Peyer's patch (tissue), 4 donors: Measurements from ENCODE around the gene IFT43. TPM values are rescaled to one million over a fixed set of nuclear protein-coding genes. Genes with fewer than 3 reads are reported as not detected.

Experiments
- DNase-seq, 3 donors: peaks; one replicate each; pipeline ENCODE4 v3.0.0-alpha.2; 2017 to 2019
- H3K27ac ChIP-seq, 4 donors: fragments of 200-600 bp; sonication (generic); one replicate each; pipeline ENCODE4 v1.5.1; 2016 to 2019
- H3K27me3 ChIP-seq, 2 donors: fragments of 200-600 bp; sonication (generic); one replicate each; pipeline ENCODE4 v1.5.1; 2019
- H3K36me3 ChIP-seq, 3 donors: fragments of 200-600 bp; sonication (generic); one replicate each; pipeline ENCODE4 v1.5.1; 2016 to 2019
- H3K4me1 ChIP-seq, 4 donors: fragments of 200-600 bp; sonication (generic); one replicate each; pipeline ENCODE4 v1.5.1; 2016 to 2019
- H3K4me3 ChIP-seq, 4 donors: fragments of 200-600 bp; sonication (generic); 1 replicate in 3 of 4; 2 replicates in 1 of 4; pipeline ENCODE4 v1.5.1; 2016 to 2019; ENCODE audit warnings: mild to moderate bottlenecking in 1 of 4
- H3K9me3 ChIP-seq, 4 donors: fragments of 200-600 bp; sonication (generic); one replicate each; pipeline ENCODE4 v1.5.1; 2016 to 2019; ENCODE audit warnings: mild to moderate bottlenecking in 1 of 4
- POLR2A ChIP-seq, 2 donors: fragments of 450-650 bp; IDR thresholded peaks; one replicate each; pipeline ENCODE4 v1.5.1; 2017; ENCODE audit warnings: antibody characterized with exemption in 2 of 2, mild to moderate bottlenecking in 2 of 2, moderate library complexity in 2 of 2
- total RNA-seq, 4 donors: library from RNA; depleted of rRNA; stranded (reverse); fragments of >200 nt; gene quantifications; one replicate each; pipeline ENCODE4 v1.1.0, GENCODE V29; 2016
- TF ChIP-seq, protein P1 (sequence below), 6 experiments: fragments of 450-650 bp in 4 of 6; fragments of 200-600 bp in 2 of 6; sonication (generic) in 1 of 6; IDR thresholded peaks; one replicate each; pipeline ENCODE4 v1.5.1; 2017 to 2019; ENCODE audit warnings: antibody characterized with exemption in 6 of 6, mild to moderate bottlenecking in 3 of 6, moderate library complexity in 1 of 6

Gene IFT43
- total RNA-seq, 4 donors from 2014 or later = 23.9 to 42.8 (median 33.6) TPM

DNA sequence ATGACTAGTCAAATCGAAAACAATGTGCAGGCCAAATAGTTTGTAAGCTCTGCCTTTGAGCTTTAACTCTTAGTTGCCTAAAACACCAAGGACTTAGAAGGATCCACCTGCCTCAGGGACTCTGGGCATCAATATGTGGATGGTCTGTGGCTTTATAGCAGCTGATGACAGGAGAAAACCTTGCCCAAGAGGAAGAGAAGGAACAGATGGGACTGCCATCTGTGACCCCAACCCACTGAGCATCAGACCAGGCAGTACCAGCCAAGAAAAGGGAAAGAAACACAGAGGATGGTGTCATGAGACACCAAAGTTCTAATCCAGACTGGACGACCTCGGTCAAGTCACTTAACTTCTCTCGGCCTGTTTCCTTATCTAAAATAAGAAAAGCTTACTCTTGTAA, 16.4 kb upstream of the IFT43 start:
- Histone ChIP-seq H3K4me3 (no peak overlapping the region), H3K4me1 (no peaks in the 10 kb centered on the region), H3K27ac (no peak overlapping the region), H3K9me3 (no peaks in the 10 kb centered on the region), H3K27me3 (no peaks in the 10 kb centered on the region), H3K36me3 (peaks cover 0 to 11% (median 0%) of the 10 kb centered on the region in 3 donors)
- TF ChIP-seq POLR2A (IDR thresholded peaks at IDR 0.05) = no peak
- TF ChIP-seq, protein P1, sequence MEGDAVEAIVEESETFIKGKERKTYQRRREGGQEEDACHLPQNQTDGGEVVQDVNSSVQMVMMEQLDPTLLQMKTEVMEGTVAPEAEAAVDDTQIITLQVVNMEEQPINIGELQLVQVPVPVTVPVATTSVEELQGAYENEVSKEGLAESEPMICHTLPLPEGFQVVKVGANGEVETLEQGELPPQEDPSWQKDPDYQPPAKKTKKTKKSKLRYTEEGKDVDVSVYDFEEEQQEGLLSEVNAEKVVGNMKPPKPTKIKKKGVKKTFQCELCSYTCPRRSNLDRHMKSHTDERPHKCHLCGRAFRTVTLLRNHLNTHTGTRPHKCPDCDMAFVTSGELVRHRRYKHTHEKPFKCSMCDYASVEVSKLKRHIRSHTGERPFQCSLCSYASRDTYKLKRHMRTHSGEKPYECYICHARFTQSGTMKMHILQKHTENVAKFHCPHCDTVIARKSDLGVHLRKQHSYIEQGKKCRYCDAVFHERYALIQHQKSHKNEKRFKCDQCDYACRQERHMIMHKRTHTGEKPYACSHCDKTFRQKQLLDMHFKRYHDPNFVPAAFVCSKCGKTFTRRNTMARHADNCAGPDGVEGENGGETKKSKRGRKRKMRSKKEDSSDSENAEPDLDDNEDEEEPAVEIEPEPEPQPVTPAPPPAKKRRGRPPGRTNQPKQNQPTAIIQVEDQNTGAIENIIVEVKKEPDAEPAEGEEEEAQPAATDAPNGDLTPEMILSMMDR (IDR thresholded peaks at IDR 0.05) = no peak
- no peak for DNase-seq

DNA sequence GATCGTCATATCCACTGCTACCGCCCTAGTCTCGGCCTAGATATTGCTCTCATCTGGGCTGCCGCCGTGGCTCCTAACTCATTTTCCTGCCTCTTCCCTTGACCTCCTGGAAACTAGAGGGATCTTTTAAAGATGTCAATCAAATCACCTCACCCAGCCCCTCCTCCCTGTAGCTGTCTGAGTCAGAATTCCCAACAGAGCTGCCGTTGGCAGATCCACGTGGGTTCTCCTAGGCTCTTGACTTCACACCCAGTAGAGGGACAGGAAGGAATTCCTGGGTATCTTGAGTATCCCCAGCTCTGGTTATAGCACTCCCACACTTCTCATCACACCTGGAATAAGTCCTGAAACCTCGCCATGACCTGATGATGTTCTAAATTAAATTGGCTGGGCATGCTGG, 15.7 kb upstream of the IFT43 start:
- Histone ChIP-seq H3K9me3 (no peaks in the 10 kb centered on the region), H3K4me1 (no peaks in the 10 kb centered on the region), H3K27me3 (no peaks in the 10 kb centered on the region), H3K36me3 (peaks cover 0 to 11% (median 0%) of the 10 kb centered on the region in 3 donors), H3K4me3 (no peak overlapping the region), H3K27ac (no peak overlapping the region)
- no peak for TF ChIP-seq POLR2A (IDR thresholded peaks at IDR 0.05)
- TF ChIP-seq, protein P1 (IDR thresholded peaks at IDR 0.05) = no peak
- DNase-seq = no peak

DNA sequence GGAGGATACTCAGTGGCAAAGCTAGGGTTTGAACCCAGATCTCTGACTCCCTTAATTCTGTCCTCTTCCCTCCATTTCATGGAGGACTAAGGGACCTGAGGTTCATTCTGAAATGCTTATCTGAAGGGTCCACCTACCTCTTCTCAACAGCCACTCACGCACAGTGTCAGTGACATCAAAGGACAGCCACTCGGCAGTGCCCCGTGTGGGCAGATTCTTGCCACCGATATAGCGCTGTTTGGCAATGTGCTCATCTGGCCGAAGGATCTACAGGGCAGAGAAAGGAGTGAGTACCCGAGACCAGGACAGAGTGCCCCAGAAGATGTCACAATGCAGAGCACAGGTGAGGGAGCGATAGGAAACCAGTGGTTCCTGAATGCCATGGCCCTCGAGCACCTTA, 14.6 kb upstream of the IFT43 start:
- Histone ChIP-seq H3K27ac (no peak overlapping the region), H3K4me3 (no peak overlapping the region), H3K4me1 (no peaks in the 10 kb centered on the region), H3K36me3 (peaks cover 0 to 4% (median 0%) of the 10 kb centered on the region in 3 donors), H3K27me3 (no peaks in the 10 kb centered on the region), H3K9me3 (no peaks in the 10 kb centered on the region)
- no peak for DNase-seq
- TF ChIP-seq POLR2A (IDR thresholded peaks at IDR 0.05) = no peak
- TF ChIP-seq, protein P1 (IDR thresholded peaks at IDR 0.05) = no peak

DNA sequence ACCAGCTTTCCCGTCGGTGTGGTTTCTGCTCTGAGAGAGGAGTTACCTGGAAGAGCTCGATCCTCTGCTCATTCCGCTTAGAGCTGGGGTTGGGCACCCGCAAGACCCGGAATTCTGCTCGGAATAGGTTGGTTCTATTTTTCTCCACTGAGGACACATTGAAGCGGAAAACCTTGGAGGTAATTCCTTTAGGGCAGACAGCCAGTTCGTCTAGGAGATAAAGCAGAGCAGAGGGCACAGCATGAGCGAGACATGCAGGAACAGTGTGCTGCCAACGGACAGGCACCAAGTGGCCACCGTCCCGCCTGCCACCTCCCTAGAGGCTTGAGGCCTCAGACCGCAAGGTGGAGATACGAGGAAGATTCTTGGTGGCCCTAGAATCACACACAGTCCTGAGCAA, 14.1 kb upstream of the IFT43 start:
- H3K4me1 ChIP-seq = no peaks in the 10 kb centered on the region
- H3K36me3 ChIP-seq = peaks cover 0 to 4% (median 0%) of the 10 kb centered on the region in 3 donors
- no peak overlapping the region for H3K27ac ChIP-seq
- no peaks in the 10 kb centered on the region for H3K27me3 ChIP-seq
- H3K9me3 ChIP-seq = no peaks in the 10 kb centered on the region
- DNase-seq = no peak
- TF ChIP-seq, protein P1 (IDR thresholded peaks at IDR 0.05) = no peak
- no peak for TF ChIP-seq POLR2A (IDR thresholded peaks at IDR 0.05)
- no peak overlapping the region for H3K4me3 ChIP-seq

DNA sequence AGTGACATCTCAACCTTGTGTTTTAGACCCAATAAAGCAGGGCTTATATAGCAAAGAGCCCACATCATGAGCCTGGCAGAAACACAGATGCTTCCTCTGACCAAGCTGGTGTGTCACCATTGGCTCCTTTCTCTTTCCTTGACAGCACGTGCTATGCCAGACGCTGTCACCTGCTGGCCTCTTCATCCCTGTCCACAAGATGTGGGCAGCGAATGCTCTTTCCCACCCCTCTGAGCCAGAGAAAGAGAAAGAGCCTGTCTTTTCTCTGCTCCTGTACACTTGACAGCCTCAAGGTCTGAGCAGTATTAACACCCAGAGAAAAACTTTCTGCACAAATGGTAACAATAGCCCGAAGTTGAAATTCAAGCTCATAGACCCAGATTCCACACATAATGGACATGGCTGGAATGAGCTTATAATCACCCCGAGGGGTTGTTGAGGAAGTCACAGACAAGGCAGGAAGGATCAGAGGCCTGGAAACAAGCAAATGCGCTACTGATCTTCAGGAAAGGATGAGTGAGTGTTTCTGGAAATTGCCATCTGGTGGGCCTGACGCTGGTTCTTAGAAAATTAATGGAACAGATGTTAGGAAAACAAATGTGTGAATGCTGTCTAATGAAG, 12.7 kb upstream of the IFT43 start:
- TF ChIP-seq, protein P1 (IDR thresholded peaks at IDR 0.05) = no peak
- TF ChIP-seq POLR2A (IDR thresholded peaks at IDR 0.05) = no peak
- no peak for DNase-seq
- peaks cover 0 to 4% (median 0%) of the 10 kb centered on the region in 3 donors for H3K36me3 ChIP-seq
- H3K27me3 ChIP-seq = no peaks in the 10 kb centered on the region
- peaks cover 0 to 3% (median under 1%) of the 10 kb centered on the region in 4 donors for H3K4me1 ChIP-seq
- H3K27ac ChIP-seq = no peak overlapping the region
- no peaks in the 10 kb centered on the region for H3K9me3 ChIP-seq
- no peak overlapping the region for H3K4me3 ChIP-seq
